Activated naive CD8-positive, alpha-beta T cell (primary cell): ENCODE results near the gene TBC1D20.

Experiments
- H3K27ac Mint-ChIP-seq: one replicate; pipeline ENCODE4 v1.8.0; 2021; ENCODE audit warnings: mixed read lengths
- H3K27me3 Mint-ChIP-seq: one replicate; pipeline ENCODE4 v1.8.0; 2021; ENCODE audit warnings: mixed read lengths
- H3K36me3 Mint-ChIP-seq: one replicate; pipeline ENCODE4 v1.8.0; 2021; ENCODE audit warnings: mixed read lengths
- H3K4me1 Mint-ChIP-seq: one replicate; pipeline ENCODE4 v1.8.0; 2021; ENCODE audit warnings: low read depth, mixed read lengths
- H3K4me3 Mint-ChIP-seq: one replicate; pipeline ENCODE4 v1.8.0; 2021; ENCODE audit warnings: mild to moderate bottlenecking, mixed read lengths
- H3K9me3 Mint-ChIP-seq: one replicate; pipeline ENCODE4 v1.8.0; 2021; ENCODE audit warnings: low read depth, mixed read lengths

TBC1D20 gene

GRCh38 chr20:434661-435419 lies 27.5 kb downstream of the TBC1D20 start:
- peaks cover 18% of the 10 kb centered on the region for H3K36me3 Mint-ChIP-seq
- H3K4me3 Mint-ChIP-seq: peak overlapping the region; percentile 68
- no peaks in the 10 kb centered on the region for H3K27me3 Mint-ChIP-seq
- no peaks in the 10 kb centered on the region for H3K9me3 Mint-ChIP-seq
- H3K4me1 Mint-ChIP-seq: peaks cover 70% of the 10 kb centered on the region
- H3K27ac Mint-ChIP-seq: peak overlapping the region; percentile 92

DNA sequence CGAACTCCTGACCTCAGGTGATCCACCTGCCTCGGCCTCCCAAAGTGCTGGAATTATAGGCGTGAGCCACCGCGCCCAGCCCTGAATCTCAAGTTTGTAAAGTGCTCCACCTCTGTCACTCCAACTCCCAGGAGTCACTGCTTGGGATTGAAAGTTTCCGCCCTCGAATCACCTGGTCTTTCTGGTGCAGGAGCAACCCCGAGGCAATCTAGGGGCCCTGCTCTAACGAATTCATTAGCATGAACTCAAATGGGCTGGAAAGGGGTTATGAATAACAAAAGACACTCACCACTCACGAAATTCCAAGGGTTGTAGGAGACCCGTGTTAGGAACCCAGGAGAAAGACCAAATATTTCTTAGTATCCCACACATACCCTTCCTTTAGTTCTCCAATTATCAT lies 28.1 kb downstream of the TBC1D20 start:
- H3K4me3 Mint-ChIP-seq: peak overlapping the region; percentile 68
- H3K9me3 Mint-ChIP-seq: no peaks in the 10 kb centered on the region
- H3K27me3 Mint-ChIP-seq: no peaks in the 10 kb centered on the region
- H3K36me3 Mint-ChIP-seq: peaks cover 17% of the 10 kb centered on the region
- peaks cover 66% of the 10 kb centered on the region for H3K4me1 Mint-ChIP-seq
- H3K27ac Mint-ChIP-seq: peak overlapping the region; percentile 92

DNA sequence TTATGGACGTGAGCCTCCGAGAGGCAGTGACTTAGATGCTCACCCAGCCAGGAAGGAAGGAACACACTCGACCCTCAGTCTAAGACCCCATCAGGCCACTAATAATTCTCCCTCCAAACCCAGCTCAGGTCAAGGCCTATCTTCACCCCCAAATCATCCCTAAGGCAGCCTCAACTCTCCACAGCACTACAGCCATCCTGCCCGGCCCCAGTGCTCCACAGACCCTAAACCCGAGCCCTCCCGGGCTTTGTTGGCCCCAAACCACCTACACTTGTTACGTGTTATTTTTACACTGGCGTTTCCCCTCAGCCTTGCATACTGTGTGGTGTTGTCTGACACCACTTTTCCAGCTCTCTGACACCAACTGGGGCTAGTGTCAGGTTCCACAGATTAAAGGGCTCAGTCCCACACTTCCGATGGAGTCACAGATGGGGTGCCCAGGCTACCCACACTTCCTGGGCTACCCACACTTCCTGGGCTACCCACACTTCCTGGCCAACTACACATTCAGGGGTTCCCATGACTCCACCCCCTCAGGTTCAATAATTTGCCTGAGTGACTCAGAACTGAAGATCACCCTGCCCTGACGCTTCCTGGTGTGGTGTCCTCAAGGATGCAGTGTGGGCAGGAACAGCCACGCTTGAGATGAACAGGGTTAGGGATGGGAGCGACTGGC lies 28.9 kb downstream of the TBC1D20 start:
- peaks cover 14% of the 10 kb centered on the region for H3K36me3 Mint-ChIP-seq
- no peaks in the 10 kb centered on the region for H3K9me3 Mint-ChIP-seq
- H3K4me1 Mint-ChIP-seq: peaks cover 58% of the 10 kb centered on the region
- H3K27me3 Mint-ChIP-seq: no peaks in the 10 kb centered on the region
- peak overlapping the region; percentile 92 for H3K27ac Mint-ChIP-seq
- peak overlapping the region; percentile 68 for H3K4me3 Mint-ChIP-seq

DNA sequence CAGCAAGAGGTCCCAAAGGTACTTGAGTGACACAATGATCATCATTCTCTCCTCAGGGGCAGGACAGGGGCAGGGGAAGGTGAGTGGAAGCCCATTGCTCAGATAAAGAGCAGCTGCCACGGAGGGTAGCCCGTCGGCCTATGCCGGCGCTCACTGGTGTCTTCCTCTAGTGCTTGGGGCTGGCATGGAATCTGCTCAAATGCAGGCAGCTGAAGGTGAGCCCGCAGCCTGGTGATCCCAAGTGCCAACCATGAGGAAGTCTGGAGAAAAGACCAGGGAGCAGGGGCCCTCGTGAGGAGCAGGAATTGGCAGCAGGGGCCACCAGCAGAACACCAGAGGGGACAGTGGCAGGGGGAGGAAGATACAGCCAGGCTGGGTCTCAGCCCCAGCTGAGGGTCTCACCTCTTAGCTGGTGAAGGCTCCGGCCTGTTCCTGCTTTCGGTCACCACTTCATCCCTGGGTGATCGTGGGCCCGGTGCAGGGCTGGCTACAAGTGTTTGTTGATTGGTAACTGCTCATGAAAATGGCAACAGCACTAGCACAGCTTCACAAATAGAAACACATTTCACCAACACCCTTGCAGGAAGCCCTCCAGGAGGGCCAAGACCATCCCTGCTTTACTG lies 29.5 kb downstream of the TBC1D20 start:
- H3K27me3 Mint-ChIP-seq: no peaks in the 10 kb centered on the region
- peak overlapping the region; percentile 68 for H3K4me3 Mint-ChIP-seq
- peaks cover 14% of the 10 kb centered on the region for H3K36me3 Mint-ChIP-seq
- no peaks in the 10 kb centered on the region for H3K9me3 Mint-ChIP-seq
- H3K27ac Mint-ChIP-seq: peak overlapping the region; percentile 92
- H3K4me1 Mint-ChIP-seq: peaks cover 51% of the 10 kb centered on the region

- Mint-ChIP-seq H3K36me3 (peaks cover 11% of the 10 kb centered on the region), H3K4me1 (peaks cover 47% of the 10 kb centered on the region), H3K27me3 (no peaks in the 10 kb centered on the region), H3K4me3 (no peak overlapping the region), H3K9me3 (no peaks in the 10 kb centered on the region), H3K27ac (peak overlapping the region; percentile 92)
These were observed 30.1 kb downstream of the TBC1D20 start for GRCh38 chr20:432208-432607.

- peaks cover 12% of the 10 kb centered on the region for H3K36me3 Mint-ChIP-seq
- peaks cover 52% of the 10 kb centered on the region for H3K4me1 Mint-ChIP-seq
- H3K9me3 Mint-ChIP-seq: no peaks in the 10 kb centered on the region
- no peaks in the 10 kb centered on the region for H3K27me3 Mint-ChIP-seq
- peak overlapping the region; percentile 81 for H3K27ac Mint-ChIP-seq
- peak overlapping the region; percentile 20 for H3K4me3 Mint-ChIP-seq
These were observed 31.1 kb downstream of the TBC1D20 start for GRCh38 chr20:431012-431904.

DNA sequence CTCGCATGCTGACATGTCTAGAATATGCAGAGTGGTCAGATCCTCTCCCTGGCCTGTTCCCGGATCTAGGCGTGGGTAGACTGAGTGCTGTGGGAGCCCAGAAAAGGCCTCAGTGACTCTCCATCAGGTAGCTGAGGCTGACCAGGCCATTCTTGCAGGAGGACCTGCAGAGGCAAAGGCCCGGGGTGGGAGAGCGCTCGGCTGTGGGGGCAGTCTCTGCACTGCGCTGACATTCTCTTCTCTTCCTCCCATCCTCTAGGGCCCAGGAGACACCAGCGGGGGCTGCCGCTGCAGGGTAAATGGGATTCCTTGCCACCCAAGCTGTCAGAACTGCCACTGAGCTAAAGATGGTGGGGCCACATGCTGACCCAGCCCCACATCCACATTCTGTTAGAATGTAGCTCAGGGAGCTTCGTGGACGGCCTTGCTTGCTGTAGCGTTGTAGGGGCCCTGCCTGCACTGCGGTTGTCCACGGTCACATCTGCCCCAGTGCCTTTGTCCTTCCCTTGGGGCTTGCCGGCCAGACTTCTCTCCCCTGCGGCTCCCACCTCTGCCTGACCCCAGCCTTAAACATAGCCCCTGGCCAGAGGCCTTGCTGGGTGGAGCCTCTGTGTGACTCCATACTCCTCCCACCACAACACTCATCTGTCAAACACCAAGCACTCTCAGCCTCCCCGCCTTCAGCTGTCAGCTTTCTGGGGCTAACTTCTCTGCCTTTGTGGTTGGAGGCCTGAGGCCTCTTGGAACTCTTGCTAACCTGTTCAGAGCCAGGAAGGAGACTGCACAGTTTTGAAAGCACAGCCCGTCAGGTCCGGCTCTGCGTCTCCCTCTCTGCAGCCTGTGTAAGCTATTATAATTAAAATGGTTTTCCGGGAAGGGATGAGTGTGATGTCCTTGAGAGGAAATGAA lies 32.0 kb downstream of the TBC1D20 start:
- H3K4me1 Mint-ChIP-seq: peaks cover 47% of the 10 kb centered on the region
- no peaks in the 10 kb centered on the region for H3K9me3 Mint-ChIP-seq
- no peak overlapping the region for H3K27ac Mint-ChIP-seq
- no peaks in the 10 kb centered on the region for H3K27me3 Mint-ChIP-seq
- no peak overlapping the region for H3K4me3 Mint-ChIP-seq
- H3K36me3 Mint-ChIP-seq: peaks cover 7% of the 10 kb centered on the region

DNA sequence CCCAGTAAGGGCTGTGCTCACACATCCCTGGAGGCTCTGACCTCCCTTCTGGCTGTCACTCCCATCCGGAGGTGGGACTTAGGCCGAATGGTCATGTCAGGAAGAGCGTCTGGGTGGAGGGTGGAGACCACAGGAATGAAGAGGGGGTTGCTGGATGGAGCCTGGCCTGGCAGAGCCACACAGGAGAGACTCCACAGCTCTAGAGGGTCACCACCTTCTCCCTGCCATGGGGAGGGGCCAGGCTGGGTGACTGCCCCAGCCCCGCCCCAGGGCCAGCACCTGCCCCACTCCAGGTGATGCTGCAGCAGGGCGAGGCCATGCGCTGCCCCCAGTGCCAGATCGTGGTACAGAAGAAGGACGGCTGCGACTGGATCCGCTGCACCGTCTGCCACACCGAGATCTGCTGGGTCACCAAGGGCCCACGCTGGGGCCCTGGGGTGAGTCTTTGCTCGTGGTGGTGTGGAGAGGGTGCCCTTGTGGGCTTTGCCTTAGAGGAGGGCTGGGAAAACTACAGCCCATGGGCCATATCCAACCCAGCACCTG lies 33.6 kb downstream of the TBC1D20 start:
- Mint-ChIP-seq H3K4me1 (peaks cover 38% of the 10 kb centered on the region), H3K27ac (no peak overlapping the region)

DNA sequence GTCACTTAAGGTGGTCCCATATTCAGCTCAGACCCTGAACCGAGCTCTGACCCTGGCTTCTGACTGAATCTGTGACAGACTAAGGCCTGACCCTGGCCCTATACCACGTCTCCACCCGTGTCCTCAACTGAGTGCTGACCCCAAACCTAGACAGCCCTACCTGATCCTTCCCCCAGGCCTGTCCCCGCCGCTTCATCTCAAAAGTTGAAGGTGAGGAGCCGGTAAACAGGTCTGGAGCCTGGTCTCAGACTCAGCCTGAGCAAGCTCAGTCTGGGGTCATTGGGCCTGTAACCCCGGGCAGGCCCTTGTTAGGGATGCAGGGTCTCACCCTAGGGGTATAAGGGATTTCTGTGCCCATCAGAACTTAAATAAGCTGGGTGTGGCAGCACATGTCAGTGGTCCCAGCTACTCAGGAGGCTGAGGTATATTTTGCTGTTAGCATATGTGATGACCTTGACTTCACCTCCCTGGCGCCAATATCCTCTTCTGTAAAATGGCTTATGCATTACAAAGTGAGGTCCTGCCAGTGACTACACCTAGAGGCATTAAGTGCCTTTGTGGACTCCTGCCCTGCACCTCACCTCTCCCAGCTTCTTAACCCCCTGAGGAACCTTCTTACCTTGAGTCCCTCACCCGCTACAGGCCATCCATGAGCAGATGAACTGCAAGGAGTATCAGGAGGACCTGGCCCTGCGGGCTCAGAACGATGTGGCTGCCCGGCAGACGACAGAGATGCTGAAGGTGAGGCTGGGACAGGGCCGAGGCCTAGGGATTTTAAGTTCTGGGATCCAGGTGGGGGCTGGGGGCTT lies 34.3 kb downstream of the TBC1D20 start:
- Mint-ChIP-seq H3K36me3 (peaks cover 10% of the 10 kb centered on the region), H3K27me3 (no peaks in the 10 kb centered on the region), H3K4me3 (no peak overlapping the region), H3K4me1 (peaks cover 31% of the 10 kb centered on the region), H3K9me3 (no peaks in the 10 kb centered on the region), H3K27ac (no peak overlapping the region)

More for the DNA sequence above, 33.6 kb downstream of the TBC1D20 start:
- no peak overlapping the region for H3K4me3 Mint-ChIP-seq
- peaks cover 10% of the 10 kb centered on the region for H3K36me3 Mint-ChIP-seq
- no peaks in the 10 kb centered on the region for H3K27me3 Mint-ChIP-seq
- H3K9me3 Mint-ChIP-seq: no peaks in the 10 kb centered on the region

- H3K36me3 Mint-ChIP-seq: peaks cover 10% of the 10 kb centered on the region
- peaks cover 25% of the 10 kb centered on the region for H3K4me1 Mint-ChIP-seq
- H3K9me3 Mint-ChIP-seq: no peaks in the 10 kb centered on the region
- no peaks in the 10 kb centered on the region for H3K27me3 Mint-ChIP-seq
- H3K27ac Mint-ChIP-seq: no peak overlapping the region
- no peak overlapping the region for H3K4me3 Mint-ChIP-seq
These were observed 34.9 kb downstream of the TBC1D20 start for GRCh38 chr20:427401-427800.

- Mint-ChIP-seq H3K9me3 (no peaks in the 10 kb centered on the region), H3K27ac (no peak overlapping the region), H3K27me3 (no peaks in the 10 kb centered on the region), H3K4me3 (no peak overlapping the region), H3K36me3 (peaks cover 13% of the 10 kb centered on the region), H3K4me1 (peaks cover 22% of the 10 kb centered on the region)
These were observed 35.8 kb downstream of the TBC1D20 start for GRCh38 chr20:426566-426965.

DNA sequence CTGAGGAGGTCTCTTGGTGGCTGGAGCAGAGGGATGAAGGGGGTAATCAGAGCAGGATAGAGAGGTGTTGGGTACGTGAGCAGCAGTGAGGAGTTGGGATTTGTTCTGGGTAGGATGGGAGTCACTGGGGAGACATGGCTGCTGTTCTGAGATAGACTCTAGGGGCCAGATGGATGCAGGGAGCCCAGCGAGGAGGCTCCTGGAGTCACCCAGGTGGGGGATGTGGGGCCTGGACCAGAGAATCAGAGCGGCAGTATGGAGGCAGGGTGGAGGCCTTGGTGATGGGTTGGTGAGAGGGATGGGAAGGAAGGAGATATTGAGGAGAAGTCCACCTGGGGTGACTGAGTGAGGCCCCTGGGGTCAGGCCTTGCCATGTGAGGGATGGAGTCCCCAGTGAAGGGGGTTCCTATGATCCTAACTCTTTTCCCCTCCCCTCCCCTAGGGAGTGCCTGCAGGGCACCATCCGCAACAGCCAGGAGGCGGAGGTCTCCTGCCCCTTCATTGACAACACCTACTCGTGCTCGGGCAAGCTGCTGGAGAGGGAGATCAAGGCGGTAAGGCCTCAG lies 40.6 kb downstream of the TBC1D20 start:
- Mint-ChIP-seq H3K27ac (peak overlapping the region; percentile 61), H3K4me3 (no peak overlapping the region), H3K36me3 (peaks cover 20% of the 10 kb centered on the region), H3K4me1 (peaks cover 17% of the 10 kb centered on the region), H3K9me3 (no peaks in the 10 kb centered on the region), H3K27me3 (no peaks in the 10 kb centered on the region)
